Activated T-cell treated with anti-CD3 and anti-CD28 coated beads, Interleukin-2, amount 50 U/mL, for 4 hours (primary cell): ENCODE results near the gene BSCL2. TPM values are rescaled to one million over a fixed set of nuclear protein-coding genes. Genes with fewer than 3 reads are reported as not detected.
A peak's percentile ranks its signal among the peaks of the same experiment; 100 is the strongest.

Experiments used
- ATAC-seq, 2 donors: fragments of 200-7000 bp; cut with Tn5 transposase; one replicate each; pipeline ENCODE4 v1.10.0; 2021
- DNase-seq: peaks from one replicate; pipeline ENCODE4 v3.0.0-alpha.2; 2020
- H3K27me3 Mint-ChIP-seq: one replicate; pipeline ENCODE4 v1.8.0; 2021; ENCODE audit warnings: low read depth, mixed read lengths
- H3K36me3 Mint-ChIP-seq: one replicate; pipeline ENCODE4 v1.8.0; 2022; ENCODE audit warnings: mixed read lengths; ENCODE audit not compliant: insufficient read depth
- H3K4me1 Mint-ChIP-seq: one replicate; pipeline ENCODE4 v1.8.0; 2021; ENCODE audit warnings: low read depth, mixed read lengths
- H3K4me3 Mint-ChIP-seq: one replicate; pipeline ENCODE4 v1.8.0; 2021; ENCODE audit warnings: mild to moderate bottlenecking, moderate library complexity, mixed read lengths
- H3K9me3 Mint-ChIP-seq: one replicate; pipeline ENCODE4 v1.8.0; 2021; ENCODE audit warnings: mixed read lengths
- total RNA-seq, 3 donors: library from RNA; stranded (reverse); gene quantifications; one replicate each; pipeline ENCODE4 v1.2.1, GENCODE V29; 2021

Gene BSCL2
- total RNA-seq, 3 donors from 2014 or later, result 23.6 to 29.6 (median 26.9) TPM

- no peak for DNase-seq
- peaks cover 27% of the 10 kb centered on the region for H3K4me1 Mint-ChIP-seq
- peaks cover 2% of the 10 kb centered on the region for H3K36me3 Mint-ChIP-seq
- ATAC-seq, result no peak
- no peaks in the 10 kb centered on the region for H3K27me3 Mint-ChIP-seq
- H3K9me3 Mint-ChIP-seq, result no peaks in the 10 kb centered on the region
- H3K4me3 Mint-ChIP-seq, result peak overlapping the region; percentile 98
These were observed 60.2 kb downstream of the BSCL2 start for GRCh38 chr11:62646825-62647608.

GRCh38 chr11:62645946-62646824 lies 61.0 kb downstream of the BSCL2 start, which contains the start of gene GANAB:
Gene GANAB (minus strand): TSS chr11:62646613. CDS start chr11:62646599, 14 bp downstream.
- ATAC-seq, result peak; percentile 98

GRCh38 chr11:62645671-62645945 lies 61.6 kb downstream of the BSCL2 start:
- peaks cover 4% of the 10 kb centered on the region for H3K36me3 Mint-ChIP-seq
- no peaks in the 10 kb centered on the region for H3K9me3 Mint-ChIP-seq
- H3K4me1 Mint-ChIP-seq, result peaks cover 31% of the 10 kb centered on the region
- H3K4me3 Mint-ChIP-seq, result peak overlapping the region; percentile 98
- ATAC-seq (peak in 1 of 2 donors; percentile 0), DNase-seq (no peak)
- H3K27me3 Mint-ChIP-seq, result no peaks in the 10 kb centered on the region

More at GRCh38 chr11:62645946-62646824, 61.0 kb downstream of the BSCL2 start, which contains the start of gene GANAB:
- peaks cover 2% of the 10 kb centered on the region for H3K36me3 Mint-ChIP-seq
- H3K9me3 Mint-ChIP-seq, result no peaks in the 10 kb centered on the region
- DNase-seq, result peak; percentile 99
- H3K4me3 Mint-ChIP-seq, result peak within 1 kb of the TSS; percentile 98
- H3K27me3 Mint-ChIP-seq, result no peaks in the 10 kb centered on the region
- peaks cover 27% of the 10 kb centered on the region for H3K4me1 Mint-ChIP-seq

- Mint-ChIP-seq H3K9me3 (no peaks in the 10 kb centered on the region), H3K36me3 (peaks cover 9% of the 10 kb centered on the region), H3K27me3 (no peaks in the 10 kb centered on the region), H3K4me3 (peak overlapping the region; percentile 37), H3K4me1 (peaks cover 40% of the 10 kb centered on the region)
- no peak for DNase-seq
- no peak for ATAC-seq
These were observed 63.0 kb downstream of the BSCL2 start for GRCh38 chr11:62644220-62644619.

Other genes starting within 250 kb of the BSCL2 start
- gene AHNAK, start 160.6 kb downstream of the BSCL2 start, total RNA-seq, result 10 to 100 TPM; 12.3 to 22.7 (median 13.3) TPM
- 1,000 to 10,000 TPM; 1,775 to 1,880 (median 1,879) TPM for gene EEF1G, start 133.5 kb downstream of the BSCL2 start, total RNA-seq
- 10 to 100 TPM; 39.4 to 46.1 (median 41.6) TPM for gene TUT1, start 115.9 kb downstream of the BSCL2 start, total RNA-seq
- gene MTA2, start 105.6 kb downstream of the BSCL2 start, total RNA-seq, result 100 to 1,000 TPM; 217 to 224 (median 220) TPM
- gene EML3, start 94.6 kb downstream of the BSCL2 start, total RNA-seq, result 100 to 1,000 TPM; 145 to 160 (median 155) TPM
- gene ROM1, start 94.2 kb downstream of the BSCL2 start, total RNA-seq, result 1 to 10 TPM; 5.8 to 6.6 (median 5.8) TPM
- gene B3GAT3, start 85.4 kb downstream of the BSCL2 start, total RNA-seq, result 10 to 100 TPM; 58.2 to 66.2 (median 59.7) TPM
- gene GANAB, start 60.8 kb downstream of the BSCL2 start, total RNA-seq, result 100 to 1,000 TPM; 173 to 204 (median 194) TPM
- 10 to 100 TPM; 43.5 to 50.0 (median 48.0) TPM for gene INTS5, start 54.1 kb downstream of the BSCL2 start, total RNA-seq
- 100 to 1,000 TPM; 174 to 212 (median 206) TPM for gene C11orf98, start 42.2 kb downstream of the BSCL2 start, total RNA-seq
- 10 to 100 TPM; 54.6 to 73.1 (median 73.0) TPM for gene CSKMT, start 42.1 kb downstream of the BSCL2 start, total RNA-seq
- 10 to 100 TPM in 2 of 3 donors, 1 to 10 TPM in 1; 9.4 to 14.6 (median 10.6) TPM for gene UQCC3, start 35.8 kb downstream of the BSCL2 start, total RNA-seq
- 10 to 100 TPM; 17.0 to 22.2 (median 19.2) TPM for gene LBHD1, start 35.2 kb downstream of the BSCL2 start, total RNA-seq
- 100 to 1,000 TPM; 151 to 174 (median 157) TPM for gene UBXN1, start 28.4 kb downstream of the BSCL2 start, total RNA-seq
- gene LRRN4CL, start 17.9 kb downstream of the BSCL2 start, total RNA-seq, result under 1 TPM; 0.21 to 0.33 (median 0.30) TPM
- gene GNG3, start 252 bp upstream of the BSCL2 start, total RNA-seq, result not detected
- 10 to 100 TPM; 45.3 to 49.4 (median 47.9) TPM for gene HNRNPUL2, start 20.0 kb upstream of the BSCL2 start, total RNA-seq
- gene TTC9C, start 21.1 kb upstream of the BSCL2 start, total RNA-seq, result 10 to 100 TPM; 20.2 to 22.9 (median 20.9) TPM
- 1 to 10 TPM; 5.7 to 6.9 (median 6.5) TPM for gene ZBTB3, start 46.7 kb upstream of the BSCL2 start, total RNA-seq
- 100 to 1,000 TPM; 143 to 145 (median 144) TPM for gene POLR2G, start 54.2 kb upstream of the BSCL2 start, total RNA-seq
- gene TAF6L, start 64.0 kb upstream of the BSCL2 start, total RNA-seq, result 10 to 100 TPM; 27.2 to 34.3 (median 29.1) TPM
- gene TMEM179B, start 80.0 kb upstream of the BSCL2 start, total RNA-seq, result 10 to 100 TPM; 26.8 to 35.4 (median 31.6) TPM
- gene TMEM223, start 84.6 kb upstream of the BSCL2 start, total RNA-seq, result 10 to 100 TPM in 2 of 3 donors, 1 to 10 TPM in 1; 9.4 to 12.1 (median 11.6) TPM
- gene NXF1, start 98.0 kb upstream of the BSCL2 start, total RNA-seq, result 100 to 1,000 TPM; 138 to 180 (median 158) TPM
- 10 to 100 TPM; 22.3 to 31.6 (median 28.4) TPM for gene STX5, start 124.6 kb upstream of the BSCL2 start, total RNA-seq
- gene TEX54, start 125.4 kb upstream of the BSCL2 start, total RNA-seq, result under 1 TPM; 0.63 to 0.92 (median 0.89) TPM
- 100 to 1,000 TPM; 228 to 254 (median 235) TPM for gene WDR74, start 132.2 kb upstream of the BSCL2 start, total RNA-seq
- 100 to 1,000 TPM; 580 to 683 (median 586) TPM for gene SLC3A2, start 173.5 kb upstream of the BSCL2 start, total RNA-seq
- not detected for gene CHRM1, start 213.9 kb upstream of the BSCL2 start, total RNA-seq